ENCODE data around the gene MYO1E. TPM values are rescaled to one million over a fixed set of nuclear protein-coding genes. Genes with fewer than 3 reads are reported as not detected.

MYO1E gene
- total and polyA plus RNA-seq, 2 of the 8 experiments (the other 6 are each of a cell fraction or from before 2014, with no cell fraction given) = 19.6 to 142 TPM

- TF ChIP-seq EZH2 (IDR thresholded peaks at IDR 0.05; ENCODE audit: low read depth, low read length, severe bottlenecking) (no peak), POU5F1 (IDR thresholded peaks at IDR 0.05; ENCODE audit: low read depth, low read length) (no peak), BACH1 (IDR thresholded peaks at IDR 0.05; ENCODE audit: low read length) (no peak), SIN3A (conservative IDR thresholded peaks at IDR 0.05 in 1 of 2, IDR thresholded peaks at IDR 0.05 in 1 of 2; ENCODE audit: low read depth in 1 of 2, low read length in 2 of 2) (no peak), NRF1 (IDR thresholded peaks at IDR 0.05; ENCODE audit: low read depth, low read length) (no peak)
- TF ChIP-seq, protein P1, sequence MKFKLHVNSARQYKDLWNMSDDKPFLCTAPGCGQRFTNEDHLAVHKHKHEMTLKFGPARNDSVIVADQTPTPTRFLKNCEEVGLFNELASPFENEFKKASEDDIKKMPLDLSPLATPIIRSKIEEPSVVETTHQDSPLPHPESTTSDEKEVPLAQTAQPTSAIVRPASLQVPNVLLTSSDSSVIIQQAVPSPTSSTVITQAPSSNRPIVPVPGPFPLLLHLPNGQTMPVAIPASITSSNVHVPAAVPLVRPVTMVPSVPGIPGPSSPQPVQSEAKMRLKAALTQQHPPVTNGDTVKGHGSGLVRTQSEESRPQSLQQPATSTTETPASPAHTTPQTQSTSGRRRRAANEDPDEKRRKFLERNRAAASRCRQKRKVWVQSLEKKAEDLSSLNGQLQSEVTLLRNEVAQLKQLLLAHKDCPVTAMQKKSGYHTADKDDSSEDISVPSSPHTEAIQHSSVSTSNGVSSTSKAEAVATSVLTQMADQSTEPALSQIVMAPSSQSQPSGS (IDR thresholded peaks at IDR 0.05; ENCODE audit: low read length) = no peak
Measured at GRCh38 chr15:59131969-59132562, 240.6 kb downstream of the MYO1E start (continued).
